ENCODE data around the gene DOK5.

Gene DOK5

DNA sequence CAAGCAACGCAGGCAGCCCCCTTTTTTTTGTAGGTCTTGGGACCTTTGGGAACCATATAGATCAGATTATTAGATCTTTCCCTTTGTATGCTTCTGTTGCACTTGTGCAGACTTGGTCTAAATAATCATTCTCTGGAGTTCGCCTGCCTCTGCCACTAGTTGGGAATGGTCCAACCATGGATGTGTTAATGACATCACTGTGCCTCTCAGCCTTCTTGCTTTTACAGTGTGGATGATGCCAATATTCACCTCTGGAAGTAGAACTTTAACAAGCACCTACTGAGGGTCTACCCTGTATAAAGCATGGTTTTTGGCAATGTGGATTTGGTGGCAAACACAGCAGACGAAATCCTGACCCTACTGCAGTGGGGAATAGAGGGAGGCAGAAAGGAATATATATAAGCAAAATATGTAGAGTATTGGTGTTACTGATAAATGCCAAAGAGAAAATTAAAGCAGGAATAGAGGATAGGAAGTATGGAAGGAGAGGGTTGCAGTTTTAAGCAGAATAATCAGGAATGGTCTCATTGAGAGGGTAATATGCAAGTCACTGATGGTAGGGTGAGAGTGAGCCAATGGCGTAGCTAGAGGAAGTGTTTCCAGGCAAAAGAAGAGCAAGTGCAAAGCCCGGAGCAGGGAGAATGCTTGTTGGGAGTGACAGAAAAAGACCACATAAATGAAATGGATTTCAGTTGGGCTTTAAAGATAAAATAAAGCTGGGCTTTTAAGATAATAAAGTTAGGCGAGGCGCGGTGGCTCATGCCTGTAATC, 97.5 kb downstream of the DOK5 start:
- TF ChIP-seq, protein P1, sequence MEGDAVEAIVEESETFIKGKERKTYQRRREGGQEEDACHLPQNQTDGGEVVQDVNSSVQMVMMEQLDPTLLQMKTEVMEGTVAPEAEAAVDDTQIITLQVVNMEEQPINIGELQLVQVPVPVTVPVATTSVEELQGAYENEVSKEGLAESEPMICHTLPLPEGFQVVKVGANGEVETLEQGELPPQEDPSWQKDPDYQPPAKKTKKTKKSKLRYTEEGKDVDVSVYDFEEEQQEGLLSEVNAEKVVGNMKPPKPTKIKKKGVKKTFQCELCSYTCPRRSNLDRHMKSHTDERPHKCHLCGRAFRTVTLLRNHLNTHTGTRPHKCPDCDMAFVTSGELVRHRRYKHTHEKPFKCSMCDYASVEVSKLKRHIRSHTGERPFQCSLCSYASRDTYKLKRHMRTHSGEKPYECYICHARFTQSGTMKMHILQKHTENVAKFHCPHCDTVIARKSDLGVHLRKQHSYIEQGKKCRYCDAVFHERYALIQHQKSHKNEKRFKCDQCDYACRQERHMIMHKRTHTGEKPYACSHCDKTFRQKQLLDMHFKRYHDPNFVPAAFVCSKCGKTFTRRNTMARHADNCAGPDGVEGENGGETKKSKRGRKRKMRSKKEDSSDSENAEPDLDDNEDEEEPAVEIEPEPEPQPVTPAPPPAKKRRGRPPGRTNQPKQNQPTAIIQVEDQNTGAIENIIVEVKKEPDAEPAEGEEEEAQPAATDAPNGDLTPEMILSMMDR (IDR thresholded peaks at IDR 0.05; ENCODE audit: borderline replicate concordance, insufficient read depth, low read depth, low read length): no peak
- H3K4me3 ChIP-seq (ENCODE audit: low read depth, low read length): no peak overlapping the region

- H3K4me3 ChIP-seq (ENCODE audit: low read depth, low read length): no peak overlapping the region
- TF ChIP-seq, protein P1 (IDR thresholded peaks at IDR 0.05; ENCODE audit: borderline replicate concordance, insufficient read depth, low read depth, low read length): no peak
Measured at GRCh38 chr20:54573838-54574237, 98.4 kb downstream of the DOK5 start.

GRCh38 chr20:54576518-54576917, 101.1 kb downstream of the DOK5 start:
- no peak overlapping the region for H3K4me3 ChIP-seq (ENCODE audit: low read depth, low read length)
- TF ChIP-seq, protein P1 (IDR thresholded peaks at IDR 0.05; ENCODE audit: borderline replicate concordance, insufficient read depth, low read depth, low read length): no peak

GRCh38 chr20:54577637-54578036, 102.2 kb downstream of the DOK5 start:
- no peak overlapping the region for H3K4me3 ChIP-seq (ENCODE audit: low read depth, low read length)
- TF ChIP-seq, protein P1 (IDR thresholded peaks at IDR 0.05; ENCODE audit: borderline replicate concordance, insufficient read depth, low read depth, low read length): no peak

GRCh38 chr20:54585217-54585616, 109.8 kb downstream of the DOK5 start:
- no peak overlapping the region for H3K4me3 ChIP-seq (ENCODE audit: low read depth, low read length)
- TF ChIP-seq, protein P1 (IDR thresholded peaks at IDR 0.05; ENCODE audit: borderline replicate concordance, insufficient read depth, low read depth, low read length): no peak

DNA sequence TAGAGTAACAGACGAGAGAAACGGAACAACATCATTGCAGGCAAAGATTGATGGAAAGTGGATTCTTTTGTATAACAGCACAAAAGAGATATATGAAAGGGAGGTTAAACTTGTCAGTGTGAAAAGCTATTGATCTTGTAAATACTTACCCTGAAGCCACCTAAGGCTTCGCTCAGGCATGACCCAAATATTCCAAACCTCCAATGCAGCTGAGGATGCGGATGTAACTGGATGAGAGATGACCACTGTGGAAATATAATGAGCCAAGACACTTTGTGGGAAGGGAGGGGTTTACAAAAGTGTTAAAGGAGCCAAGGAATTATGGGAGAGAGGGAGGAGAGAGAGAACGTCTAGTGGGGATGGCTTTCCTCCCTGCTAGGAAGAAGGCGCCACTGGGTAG, 112.0 kb downstream of the DOK5 start:
- no peak overlapping the region for H3K4me3 ChIP-seq (ENCODE audit: low read depth, low read length)
- TF ChIP-seq, protein P1 (IDR thresholded peaks at IDR 0.05; ENCODE audit: borderline replicate concordance, insufficient read depth, low read depth, low read length): no peak

- TF ChIP-seq, protein P1 (IDR thresholded peaks at IDR 0.05; ENCODE audit: borderline replicate concordance, insufficient read depth, low read depth, low read length): no peak
- H3K4me3 ChIP-seq (ENCODE audit: low read depth, low read length): no peak overlapping the region
Measured at GRCh38 chr20:54589402-54590030, 114.1 kb downstream of the DOK5 start.
